Stimulated activated CD8-positive, alpha-beta memory T cell treated with anti-CD3 and anti-CD28 coated beads, Interleukin-15, amount 100 ng/mL, for 48 hours (primary cell): ENCODE data around the gene ZFP64.
"Not testable (repeated sequence)": the region's sequence is repeated elsewhere in the genome, so short reads cannot be mapped to it uniquely, and the experiment has no call there.

ENCODE experiments used
- DNase-seq, 2 donors: peaks; one replicate each; pipeline ENCODE4 v3.0.0-alpha.2; 2020; ENCODE audit warnings: low read depth in 2 of 2

The ZFP64 gene

GRCh38 chr20:52201395-52201794 lies 9.8 kb upstream of the ZFP64 start:
- DNase-seq: no peak

DNA sequence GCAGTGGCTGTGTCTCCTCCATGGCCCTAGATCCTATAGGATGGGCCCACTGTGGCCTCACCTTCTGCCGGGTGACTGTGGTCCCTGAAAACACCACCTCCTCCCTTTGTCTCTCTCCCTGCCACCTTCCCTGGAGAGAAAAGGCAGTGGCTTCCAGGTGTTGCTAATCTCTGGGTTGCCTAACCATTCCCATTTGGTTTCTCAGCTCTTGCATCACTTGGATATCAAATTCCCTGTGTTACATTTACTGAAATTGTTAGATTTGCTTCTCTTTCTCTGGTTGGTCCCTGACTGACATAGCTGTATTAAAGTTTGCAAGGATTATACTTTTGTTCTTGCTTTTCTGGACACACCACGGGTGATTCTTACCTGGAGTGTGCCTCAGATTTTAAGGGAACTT lies 9.3 kb upstream of the ZFP64 start:
- DNase-seq: no peak

GRCh38 chr20:52196845-52197244 lies 5.3 kb upstream of the ZFP64 start:
- DNase-seq: no peak

GRCh38 chr20:52193886-52194545 lies 2.4 kb upstream of the ZFP64 start:
- no peak for DNase-seq

DNA sequence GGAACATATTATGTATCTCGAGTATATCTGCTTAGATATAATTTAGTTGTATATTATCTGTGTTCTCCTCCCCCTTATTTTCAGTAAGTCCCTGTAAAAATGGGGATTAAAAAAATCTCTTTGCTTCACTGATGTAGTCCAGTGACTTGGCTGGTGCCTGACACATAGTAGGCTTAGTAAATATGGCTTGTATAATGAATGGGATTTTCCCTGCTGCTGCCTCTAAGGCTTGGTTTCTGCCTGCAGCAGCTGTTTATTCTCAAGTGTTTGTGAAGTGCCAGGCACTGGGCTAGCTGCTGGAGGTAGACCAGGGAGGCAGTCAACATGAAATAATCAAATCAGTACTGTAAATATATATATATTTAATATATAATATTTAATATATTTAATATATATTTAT lies 1.6 kb upstream of the ZFP64 start:
- DNase-seq: no peak

GRCh38 chr20:52192719-52193007 lies 1.1 kb upstream of the ZFP64 start:
- DNase-seq: not testable (repeated sequence)

- DNase-seq: peak; percentile 15 to 20
Measured at GRCh38 chr20:52191916-52192718, 538 bp upstream of the ZFP64 start.

DNA sequence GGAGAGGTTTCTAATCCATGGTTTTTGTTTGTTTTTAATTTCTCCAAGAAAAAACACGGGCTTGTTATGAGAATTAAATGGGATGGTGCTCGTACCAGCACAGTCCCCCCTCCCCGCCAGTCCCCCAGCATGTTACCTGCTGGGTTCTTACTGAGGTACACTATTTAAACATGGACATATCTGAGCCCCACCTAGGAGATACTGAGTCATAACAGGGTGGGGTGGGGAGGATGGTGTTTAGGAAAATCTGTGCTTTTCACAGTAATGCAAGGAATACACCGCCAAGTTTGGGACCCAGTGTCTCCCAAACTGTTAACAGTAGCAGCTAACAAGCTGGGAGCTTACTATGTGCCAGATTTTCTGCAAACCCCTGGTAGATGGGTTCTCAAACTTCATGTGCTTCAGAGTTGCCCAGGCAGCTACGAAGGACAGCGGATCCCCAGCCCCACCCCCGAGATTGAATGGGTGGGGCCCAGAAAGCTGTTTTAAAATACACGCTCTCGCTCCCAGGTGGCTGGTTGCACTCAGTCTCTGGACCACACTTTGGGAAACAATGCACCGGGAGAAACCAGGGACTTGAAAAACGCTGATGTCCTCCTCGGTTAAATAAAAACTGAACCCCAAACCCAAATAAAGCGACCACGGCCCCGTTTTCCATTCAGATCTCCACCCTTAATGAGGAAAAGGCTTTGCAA lies 995 bp downstream of the ZFP64 start:
- DNase-seq: peak; percentile 4 to 20

DNA sequence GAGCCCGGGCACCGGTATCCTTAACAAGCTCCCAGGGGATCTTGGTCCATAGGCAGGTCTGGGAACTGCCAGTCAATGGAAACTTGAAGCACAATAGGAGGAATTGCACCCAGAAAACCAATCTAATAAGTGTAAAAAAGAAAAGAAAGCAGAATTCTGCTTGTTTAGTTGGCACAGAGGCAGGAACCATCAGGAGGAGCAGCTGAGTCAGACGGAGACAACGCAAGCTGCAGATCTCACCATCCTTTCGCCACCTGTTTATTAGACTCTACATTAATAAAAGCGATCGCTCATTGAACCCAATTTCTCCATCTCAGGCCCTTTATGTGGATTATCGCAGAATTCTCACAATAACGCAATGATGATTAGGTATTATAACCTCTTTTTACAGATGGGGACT lies 9.8 kb downstream of the ZFP64 start:
- no peak for DNase-seq

DNA sequence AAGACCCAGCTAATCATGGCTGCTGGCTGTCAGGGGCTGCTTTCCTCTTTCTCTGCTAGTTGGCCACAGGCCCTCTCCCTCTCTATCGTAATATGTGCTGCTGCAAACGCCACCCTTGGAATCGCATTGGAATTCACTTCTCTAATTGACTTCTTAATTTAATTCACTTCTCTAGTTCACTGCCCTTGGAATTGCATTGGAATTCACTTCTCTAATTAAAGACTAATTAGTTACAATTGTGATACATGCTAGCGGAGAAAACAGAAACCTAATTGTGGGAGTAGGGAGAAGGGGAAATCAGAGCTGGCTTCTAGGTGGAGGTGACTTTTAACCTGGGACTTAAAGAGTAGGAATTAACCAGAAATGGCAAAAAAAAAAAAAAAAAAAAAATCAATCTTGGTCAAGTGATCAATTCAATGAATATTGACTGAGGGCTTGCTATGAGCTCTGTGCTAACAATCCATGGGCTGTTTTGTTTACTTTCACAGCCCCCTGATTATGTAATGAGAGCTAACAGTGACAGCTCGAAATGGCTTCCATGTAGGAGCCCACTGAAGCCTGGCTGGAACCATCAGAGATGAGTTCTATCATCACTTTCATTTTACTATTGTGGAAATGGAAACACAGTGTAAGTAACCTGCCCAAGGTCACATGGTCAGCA lies 11.3 kb downstream of the ZFP64 start:
- no peak for DNase-seq

DNA sequence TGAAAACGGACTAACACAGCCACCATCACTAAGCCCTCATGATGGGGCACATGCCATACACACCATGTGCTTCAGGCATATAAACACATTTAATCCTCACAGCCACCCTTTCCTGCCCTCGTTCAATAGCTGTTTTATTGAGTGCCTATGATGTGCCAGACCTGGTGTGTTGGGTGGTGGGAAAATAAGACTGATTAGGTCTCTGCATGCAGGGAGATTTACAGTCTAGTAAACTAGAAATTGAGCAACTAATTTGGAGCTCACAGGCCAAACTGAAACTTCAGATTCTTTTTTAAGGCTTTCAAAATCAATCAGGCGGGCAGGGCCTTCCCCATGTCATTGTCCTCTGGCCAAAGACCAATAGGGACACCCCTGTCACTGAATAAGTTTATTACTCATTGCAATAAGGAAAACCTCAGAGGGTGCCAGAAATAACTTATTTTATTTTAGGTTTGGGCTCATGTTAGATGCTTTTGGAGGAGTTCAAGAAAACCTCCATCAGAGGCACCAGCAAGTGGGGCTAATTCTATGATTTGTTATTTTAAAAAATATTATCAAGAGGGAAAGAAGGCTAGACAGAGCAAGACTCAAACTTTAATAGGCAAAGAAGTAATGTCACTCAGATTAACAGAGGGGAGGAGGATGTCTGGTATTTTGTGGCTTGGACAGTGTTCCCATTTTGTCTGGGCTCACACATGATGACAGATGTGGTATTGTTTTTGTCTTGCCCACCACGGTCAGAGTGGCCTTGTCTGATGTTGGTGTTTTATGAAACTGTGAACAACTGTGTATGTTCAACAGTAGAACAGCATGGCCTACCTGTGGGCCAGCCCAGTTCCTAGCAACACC lies 12.0 kb downstream of the ZFP64 start:
- DNase-seq: peak in 1 of 2 donors; percentile 14

DNA sequence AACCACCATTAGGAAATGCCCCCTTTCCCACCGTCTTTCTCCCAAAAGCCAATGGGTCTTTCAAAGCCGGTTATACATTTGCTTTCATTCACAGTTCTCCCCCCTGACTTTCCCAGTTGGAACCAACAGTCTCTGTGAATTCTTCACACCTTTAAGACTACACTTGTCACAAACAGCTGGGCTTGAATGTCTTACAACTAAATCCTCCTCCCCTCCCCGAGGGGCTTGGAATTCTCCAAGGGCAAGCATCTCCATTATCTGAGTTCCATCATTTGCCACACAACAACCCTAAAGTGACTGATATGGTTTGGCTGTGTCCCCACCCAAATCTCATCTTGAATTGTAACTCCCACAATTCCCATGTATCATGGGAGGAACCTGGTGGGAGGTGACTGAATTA lies 12.9 kb downstream of the ZFP64 start:
- no peak for DNase-seq

DNA sequence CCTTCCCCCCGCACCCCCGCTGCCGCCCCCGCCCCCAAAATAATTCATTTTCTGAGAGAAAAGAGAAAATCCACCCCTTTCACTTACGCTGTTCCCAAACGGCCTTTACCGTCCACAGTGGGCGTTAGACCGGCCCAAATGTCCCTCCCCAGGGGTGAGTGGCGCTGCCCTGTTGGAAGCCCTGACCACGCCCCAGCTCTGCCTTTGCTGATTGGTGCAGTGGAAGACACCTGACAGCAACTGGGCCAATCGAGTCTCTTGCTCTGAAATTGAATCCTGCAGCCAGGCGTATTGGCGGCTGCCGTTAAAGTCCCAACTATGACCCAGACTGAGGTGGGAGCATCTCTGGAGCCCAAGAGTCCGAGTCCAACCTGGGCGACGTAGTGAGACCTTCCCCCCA lies 15.7 kb downstream of the ZFP64 start:
- DNase-seq: no peak

DNA sequence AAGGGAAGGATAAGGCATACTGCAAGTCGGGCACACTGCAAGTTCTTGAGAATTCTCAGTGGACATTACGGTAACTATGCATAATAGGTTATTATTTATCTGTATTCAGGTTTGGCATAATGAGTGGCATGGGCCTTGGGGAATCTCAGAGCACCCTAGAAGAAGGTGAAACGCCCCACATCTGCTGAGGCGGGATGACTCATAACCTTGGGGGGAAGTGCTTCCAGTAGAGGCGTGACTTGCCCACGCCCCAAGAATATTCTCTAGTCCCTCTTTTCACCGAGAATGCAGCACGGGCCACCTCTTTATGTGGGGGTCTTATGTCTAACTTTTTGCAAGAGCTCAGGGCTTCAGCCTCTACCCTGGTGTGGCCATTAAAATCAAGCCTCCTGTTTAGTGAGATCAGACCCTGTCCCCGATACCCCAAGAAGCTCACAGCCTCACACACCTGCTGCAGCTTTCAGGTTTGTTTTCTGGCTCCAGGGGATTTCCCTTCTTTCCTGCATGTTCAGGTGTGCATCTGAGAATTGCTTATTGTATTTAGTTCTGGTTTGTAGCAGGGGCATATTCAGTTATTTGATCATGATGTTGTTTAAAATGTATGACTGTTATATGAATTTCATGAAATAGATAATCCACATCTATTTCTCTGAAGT lies 19.1 kb downstream of the ZFP64 start:
- no peak for DNase-seq

DNA sequence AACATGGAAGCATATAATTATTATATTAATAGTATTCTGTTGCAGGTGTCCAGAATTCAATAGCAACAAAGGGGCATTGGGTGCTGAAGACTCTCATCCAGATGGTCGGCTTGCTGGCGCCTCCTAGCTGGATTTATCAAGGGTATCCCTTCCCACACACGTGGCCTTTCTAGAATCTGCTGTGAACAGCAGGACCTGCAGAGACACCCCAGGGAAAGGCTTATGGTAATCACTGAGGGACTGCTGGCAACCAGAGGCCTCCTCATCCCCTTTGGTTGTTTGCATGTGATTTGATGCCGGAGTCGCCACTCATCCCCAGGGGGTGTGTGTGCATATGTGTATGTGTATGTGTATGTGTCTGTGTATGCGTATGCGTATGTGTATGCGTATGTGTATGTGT lies 20.6 kb downstream of the ZFP64 start:
- DNase-seq: no peak

GRCh38 chr20:52168116-52168515 lies 23.5 kb downstream of the ZFP64 start:
- no peak for DNase-seq

DNA sequence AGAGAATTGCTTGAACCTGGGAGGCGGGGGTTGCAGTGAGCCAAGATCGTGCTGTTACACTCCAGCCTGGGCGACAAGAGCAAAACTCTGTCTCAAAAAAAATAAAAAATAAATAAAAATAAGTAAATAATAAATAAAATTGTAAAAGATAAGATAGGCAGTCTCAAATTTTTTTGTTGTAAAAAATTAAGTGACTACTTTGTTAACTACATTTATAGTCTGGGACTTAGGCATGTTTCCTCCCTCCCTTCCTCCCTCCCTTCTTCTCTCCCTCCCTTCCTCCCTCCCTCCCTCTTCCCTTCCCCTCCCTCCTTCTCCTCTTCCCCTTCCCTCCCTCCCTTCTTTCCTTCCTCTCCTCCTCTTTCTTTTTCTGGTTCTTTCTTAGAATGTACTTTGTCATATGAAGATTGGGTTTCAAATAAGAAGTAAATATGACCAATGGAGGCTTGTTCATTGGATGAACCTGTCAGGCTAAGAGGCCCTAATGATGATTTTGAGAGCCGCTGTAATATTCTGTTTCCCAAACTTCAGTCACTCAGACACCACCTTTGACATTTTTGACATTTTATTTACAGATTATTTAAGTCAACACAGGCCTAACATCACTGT lies 24.2 kb downstream of the ZFP64 start:
- DNase-seq: no peak

- DNase-seq: no peak
Measured at GRCh38 chr20:52166150-52166549, 25.4 kb downstream of the ZFP64 start.

- no peak for DNase-seq
Measured at GRCh38 chr20:52160621-52161204, 30.9 kb downstream of the ZFP64 start.

- no peak for DNase-seq
Measured at GRCh38 chr20:52160049-52160570, 31.5 kb downstream of the ZFP64 start.
